Measurements from ENCODE around the gene METTL15. TPM values are rescaled to one million over a fixed set of nuclear protein-coding genes. Genes with fewer than 3 reads are reported as not detected.

The METTL15 gene
- total and polyA plus RNA-seq, 2 of the 8 experiments (the other 6 are each of a cell fraction or from before 2014, with no cell fraction given): 5.4 to 10.5 TPM

- Histone ChIP-seq H3K9me3 (ENCODE audit: insufficient read depth in 2 of 2, low read depth in 1 of 2, low read length in 1 of 2) (peaks cover 7 to 14% of the 10 kb centered on the region in 2 experiments; a peak in 2 of 4 replicates), H4K20me1 (replicated peaks in 1 of 2; ENCODE audit: control insufficient read depth in 1 of 2, insufficient read depth in 2 of 2, low read length in 2 of 2) (no peaks in the 10 kb centered on the region), H3K4me1 (replicated peaks in 1 of 4; ENCODE audit: control insufficient read depth in 3 of 4, insufficient read depth in 4 of 4, low read length in 3 of 4) (no peaks in the 10 kb centered on the region), H2BK12ac (ENCODE audit: low read depth, low read length) (no peak overlapping the region), H2BK20ac (ENCODE audit: low read length) (no peak overlapping the region), H3K79me1 (ENCODE audit: low read depth, low read length) (no peaks in the 10 kb centered on the region), H2BK5ac (ENCODE audit: low read depth, low read length) (no peak overlapping the region), H3K27me3 (replicated peaks in 1 of 4; ENCODE audit: control insufficient read depth in 3 of 4, extremely low read depth in 1 of 4, insufficient read depth in 3 of 4, low read length in 3 of 4) (no peaks in the 10 kb centered on the region), H2BK120ac (replicated peaks; ENCODE audit: low read depth, low read length) (no peak overlapping the region), H3K36me3 (ENCODE audit: control insufficient read depth in 2 of 4, insufficient read depth in 4 of 4, low read length in 3 of 4) (no peaks in the 10 kb centered on the region), H4K5ac (ENCODE audit: insufficient read length, low read depth, low read length) (no peak overlapping the region), H4K91ac (replicated peaks; ENCODE audit: insufficient read length, low read length) (no peak overlapping the region), H2BK15ac (ENCODE audit: low read length) (no peak overlapping the region), H3K56ac (replicated peaks; ENCODE audit: insufficient read length, low read depth, low read length) (no peak overlapping the region), H3K4ac (replicated peaks; ENCODE audit: insufficient read length, low read depth, low read length) (no peak overlapping the region), H2AK5ac (ENCODE audit: low read depth, low read length) (no peak overlapping the region), H3K4me3 (ENCODE audit: extremely low read depth in 1 of 4, insufficient read depth in 2 of 4, low read depth in 3 of 4, low read length in 4 of 4) (no peak overlapping the region), H3K18ac (ENCODE audit: extremely low read depth, low read length) (no peak overlapping the region), H3K4me2 (ENCODE audit: insufficient read depth in 1 of 2, low read depth in 2 of 2, low read length in 2 of 2) (no peak overlapping the region), H2AFZ (ENCODE audit: low read length) (no peak overlapping the region), H3K14ac (ENCODE audit: insufficient read length) (no peak overlapping the region), H4K8ac (ENCODE audit: extremely low read depth, insufficient read depth, low read length) (no peak overlapping the region), H3K9ac (replicated peaks in 1 of 4; ENCODE audit: extremely low read depth in 1 of 4, low read depth in 3 of 4, low read length in 3 of 4) (no peak overlapping the region), H3K27ac (ENCODE audit: low read depth, low read length) (no peak overlapping the region), H3K79me2 (ENCODE audit: control insufficient read depth in 1 of 2, insufficient read depth in 2 of 2, low read length in 2 of 2) (no peaks in the 10 kb centered on the region), H3K23ac (ENCODE audit: insufficient read length) (no peak overlapping the region), H3K23me2 (ENCODE audit: low read depth, low read length) (no peaks in the 10 kb centered on the region)
- WGBS, 2 experiments (ENCODE audit: extremely low coverage in 1 of 2, insufficient coverage in 1 of 2, insufficient read length in 1 of 2, insufficient replicate concordance in 2 of 2, low coverage in 1 of 2, low lambda C conversion rate in 2 of 2, missing lambda C conversion rate in 1 of 2): 84% methylated on average over 1 of the region's 1 CpG; no CpG with 5 or more reads in 1 of the 2 experiments
- CTCF ChIA-PET (ENCODE audit: partially characterized antibody): interaction anchor here (1.2 kb wide), 1 partner anchor 638 kb away, joined by 3 read pairs; no protein-coding TSS in a partner anchor
- DNase-seq (ENCODE audit: low read depth in 1 of 2, low spot score in 2 of 2) (no peak), FAIRE-seq (no peak)
- POLR2A ChIA-PET (ENCODE audit: partially characterized antibody): no interaction called here
- no peak for TF ChIP-seq KDM5A (IDR thresholded peaks at IDR 0.05; ENCODE audit: low read length)
- TF ChIP-seq E2F6 (IDR thresholded peaks at IDR 0.05): no peak
- no peak for TF ChIP-seq SRF (IDR thresholded peaks at IDR 0.05; ENCODE audit: low read depth, low read length)
- TF ChIP-seq CHD1 (IDR thresholded peaks at IDR 0.05; ENCODE audit: low read depth, low read length): no peak
- no peak for TF ChIP-seq POLR2AphosphoS5 (IDR thresholded peaks at IDR 0.05; ENCODE audit: low read depth, low read length)
- no peak for TF ChIP-seq TCF12 (IDR thresholded peaks at IDR 0.05; ENCODE audit: low read depth, low read length)
- no peak for TF ChIP-seq HDAC2 (IDR thresholded peaks at IDR 0.05; ENCODE audit: borderline replicate concordance in 1 of 2, low read depth in 2 of 2, low read length in 2 of 2)
- no peak for TF ChIP-seq POU5F1 (IDR thresholded peaks at IDR 0.05; ENCODE audit: low read depth, low read length)
Observed at GRCh38 chr11:28342716-28343115, 234.5 kb downstream of the METTL15 start.
